ENCODE results near the gene PDXK. TPM values are rescaled to one million over a fixed set of nuclear protein-coding genes. Genes with fewer than 3 reads are reported as not detected.

PDXK gene
- polyA plus RNA-seq, 1 of the 3 experiments (the other 2 are of a cell fraction) = 85.7 TPM

GRCh38 chr21:43739621-43740435, 20.9 kb downstream of the PDXK start:
- H3K4me2 ChIP-seq = no peak overlapping the region
- H3K27ac ChIP-seq (ENCODE audit: low read depth in 2 of 2, low read length in 1 of 2) = peak overlapping the region in 1 of 2 experiments; percentile 27; a peak in 2 of 4 replicates
- POLR2A ChIA-PET = interaction anchor here (2.0 kb wide), 1 partner anchor 11 kb away, joined by 10 read pairs; no protein-coding TSS in a partner anchor

GRCh38 chr21:43740497-43741156, 21.7 kb downstream of the PDXK start:
- Histone ChIP-seq H3F3A (replicated peaks; ENCODE audit: insufficient read depth) (peaks cover 11% of the 10 kb centered on the region), H3K27me3 (ENCODE audit: insufficient read depth) (no peaks in the 10 kb centered on the region), H3K4me1 (ENCODE audit: control insufficient read depth in 1 of 2, insufficient read depth in 2 of 2, low read depth in 1 of 2, low read length in 1 of 2) (peaks cover 0 to 3% of the 10 kb centered on the region in 2 experiments; a peak in 1 of 4 replicates), H3K4me3 (ENCODE audit: low read depth in 2 of 2, low read length in 1 of 2) (no peak overlapping the region), H2AFZ (ENCODE audit: low read depth) (no peak overlapping the region), H4K20me1 (ENCODE audit: insufficient read depth) (peaks cover 5% of the 10 kb centered on the region; the same call in 1 of the 2 replicates), H3K9me2 (no peaks in the 10 kb centered on the region), H3K4me2 (no peak overlapping the region), H3K9ac (no peak overlapping the region), H3K9me3 (no peaks in the 10 kb centered on the region), H3K36me3 (replicated peaks in 1 of 2; ENCODE audit: control insufficient read depth in 1 of 2, insufficient read depth in 2 of 2, low read length in 1 of 2) (peaks cover 9 to 19% of the 10 kb centered on the region in 2 experiments), H3K27ac (ENCODE audit: low read depth in 2 of 2, low read length in 1 of 2) (peak overlapping the region; percentile 24 to 27; a peak in 2 of 4 replicates), H3K79me2 (ENCODE audit: insufficient read depth) (peaks cover 7% of the 10 kb centered on the region; the same call in 1 of the 2 replicates)
- ChIA-PET CTCF (interaction anchor here (1.0 to 1.2 kb wide), 3 partner anchors 11 to 49 kb away, joined by 3 to 4 read pairs (median 4); partner anchors contain the start of gene RRP1), POLR2A (interaction anchor here (0.8 to 2.0 kb wide), 2 partner anchors 9 to 12 kb away, joined by 4 to 10 read pairs; no protein-coding TSS in a partner anchor)
- TF ChIP-seq USF2 (IDR thresholded peaks at IDR 0.05; ENCODE audit: borderline replicate concordance, low read depth, low read length) = no peak
- no peak for TF ChIP-seq YY1 (IDR thresholded peaks at IDR 0.05; ENCODE audit: low read depth)
- TF ChIP-seq SIN3A (IDR thresholded peaks at IDR 0.05; ENCODE audit: borderline replicate concordance, low read depth, low read length) = no peak
- TF ChIP-seq GATA2 (CRISPR knock-in tag; IDR thresholded peaks at IDR 0.05) = no peak
- TF ChIP-seq RXRA (IDR thresholded peaks at IDR 0.05; ENCODE audit: borderline replicate concordance, low read depth) = no peak
- TF ChIP-seq SMC3 (IDR thresholded peaks at IDR 0.05; ENCODE audit: low read depth, low read length) = no peak
- TF ChIP-seq ELF1 (IDR thresholded peaks at IDR 0.05) = no peak
- no peak for TF ChIP-seq TEAD4 (IDR thresholded peaks at IDR 0.05; ENCODE audit: borderline replicate concordance, insufficient read depth)
- TF ChIP-seq USF1 (IDR thresholded peaks at IDR 0.05; ENCODE audit: borderline replicate concordance, low read depth) = no peak
- no peak for TF ChIP-seq NRF1 (IDR thresholded peaks at IDR 0.05; ENCODE audit: low read depth, low read length)
- 73% methylated on average over 16 of the region's 25 CpGs for WGBS (ENCODE audit: low lambda C conversion rate)
- DNase-seq = peak; percentile 89

More at GRCh38 chr21:43739621-43740435, 20.9 kb downstream of the PDXK start:
- Histone ChIP-seq H3K9me2 (no peaks in the 10 kb centered on the region), H3K9me3 (no peaks in the 10 kb centered on the region), H4K20me1 (ENCODE audit: insufficient read depth) (peaks cover 5% of the 10 kb centered on the region; the same call in 1 of the 2 replicates), H2AFZ (ENCODE audit: low read depth) (no peak overlapping the region), H3K4me1 (ENCODE audit: control insufficient read depth in 1 of 2, insufficient read depth in 2 of 2, low read depth in 1 of 2, low read length in 1 of 2) (peaks cover 0 to 3% of the 10 kb centered on the region in 2 experiments; a peak in 1 of 4 replicates), H3K27me3 (ENCODE audit: insufficient read depth) (no peaks in the 10 kb centered on the region), H3K4me3 (ENCODE audit: low read depth in 2 of 2, low read length in 1 of 2) (no peak overlapping the region), H3K36me3 (replicated peaks in 1 of 2; ENCODE audit: control insufficient read depth in 1 of 2, insufficient read depth in 2 of 2, low read length in 1 of 2) (peaks cover 9 to 16% of the 10 kb centered on the region in 2 experiments), H3F3A (replicated peaks; ENCODE audit: insufficient read depth) (peaks cover 14% of the 10 kb centered on the region), H3K79me2 (ENCODE audit: insufficient read depth) (peaks cover 7% of the 10 kb centered on the region; the same call in 1 of the 2 replicates), H3K9ac (no peak overlapping the region)
- CTCF ChIA-PET = interaction anchor here (1.4 kb wide), 1 partner anchor 11 kb away, joined by 4 read pairs; no protein-coding TSS in a partner anchor
- DNase-seq = peak; percentile 53
- 95% methylated on average over 14 of the region's 25 CpGs for WGBS (ENCODE audit: low lambda C conversion rate)
- TF ChIP-seq REST (IDR thresholded peaks at IDR 0.05; ENCODE audit: low read depth, low read length) = no peak

Measured in SK-N-SH (cell line).